ENCODE results near the gene SLAIN1.

Gene SLAIN1

DNA sequence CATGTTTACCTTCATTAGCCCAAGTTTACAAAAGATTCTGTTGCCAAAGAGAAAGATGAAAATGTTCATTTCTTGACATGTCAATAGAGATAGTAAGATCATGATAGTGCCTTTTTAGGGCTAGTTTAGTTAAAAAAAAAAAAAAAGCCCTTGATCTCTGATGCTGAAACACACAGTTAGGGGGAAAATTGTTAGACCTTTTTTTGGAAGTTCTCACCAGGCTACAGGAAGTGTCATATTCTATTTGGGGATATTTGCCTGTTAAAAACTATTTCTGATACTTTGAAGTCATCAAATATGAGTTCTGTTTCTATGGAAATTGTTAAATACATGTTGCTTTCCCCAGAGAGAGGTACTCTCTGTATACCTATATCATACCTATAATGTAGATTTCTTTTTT lies 21.6 kb downstream of the SLAIN1 start:
- no peak overlapping the region for H3K27ac ChIP-seq (ENCODE audit: low read length, poor library complexity, severe bottlenecking)
- H3K9me3 ChIP-seq (ENCODE audit: control insufficient read depth, low read length) = no peaks in the 10 kb centered on the region
- H3K4me3 ChIP-seq (ENCODE audit: insufficient read depth in 1 of 2, low read depth in 1 of 2, low read length in 2 of 2) = no peak overlapping the region
- no peak overlapping the region for H2BK5ac ChIP-seq (ENCODE audit: low read depth, low read length, poor library complexity, severe bottlenecking)
- H3K14ac ChIP-seq (ENCODE audit: low read length in 2 of 2) = no peak overlapping the region
- no peak overlapping the region for H3K9ac ChIP-seq (ENCODE audit: low read length)
- no peak overlapping the region for H2AFZ ChIP-seq (ENCODE audit: low read depth, low read length)
- H3K18ac ChIP-seq (ENCODE audit: low read depth in 1 of 2, low read length in 2 of 2) = no peak overlapping the region
- no peaks in the 10 kb centered on the region for H3K4me1 ChIP-seq (ENCODE audit: control insufficient read depth, insufficient read depth, low read depth, low read length)
- H3K4me2 ChIP-seq (ENCODE audit: low read length, poor library complexity, severe bottlenecking) = no peak overlapping the region
- no peak overlapping the region for H4K8ac ChIP-seq (ENCODE audit: low read length)
- no peak for DNase-seq
- no peak overlapping the region for H3K4ac ChIP-seq (ENCODE audit: low read depth in 1 of 2, low read length in 2 of 2)
- peaks cover 0 to 3% of the 10 kb centered on the region in 2 experiments for H3K27me3 ChIP-seq (ENCODE audit: control insufficient read depth in 1 of 2, insufficient read depth in 1 of 2, low read length in 2 of 2)
- H3K36me3 ChIP-seq (ENCODE audit: control insufficient read depth in 1 of 2, insufficient read depth in 2 of 2, low read depth in 1 of 2, low read length in 2 of 2) = no peaks in the 10 kb centered on the region
- H2AK5ac ChIP-seq (ENCODE audit: low read length, severe bottlenecking) = no peak overlapping the region
- H2BK15ac ChIP-seq (ENCODE audit: low read depth, poor library complexity, severe bottlenecking) = no peak overlapping the region
- H2BK12ac ChIP-seq (ENCODE audit: low read length in 2 of 2) = no peak overlapping the region
- no peak overlapping the region for H2BK120ac ChIP-seq (ENCODE audit: low read depth, low read length)
- no peak overlapping the region for H4K91ac ChIP-seq (ENCODE audit: low read length)
- no peak overlapping the region for H3K23ac ChIP-seq (ENCODE audit: low read length in 2 of 2)
- H3K79me1 ChIP-seq (replicated peaks; ENCODE audit: low read length, poor library complexity, severe bottlenecking) = no peaks in the 10 kb centered on the region

DNA sequence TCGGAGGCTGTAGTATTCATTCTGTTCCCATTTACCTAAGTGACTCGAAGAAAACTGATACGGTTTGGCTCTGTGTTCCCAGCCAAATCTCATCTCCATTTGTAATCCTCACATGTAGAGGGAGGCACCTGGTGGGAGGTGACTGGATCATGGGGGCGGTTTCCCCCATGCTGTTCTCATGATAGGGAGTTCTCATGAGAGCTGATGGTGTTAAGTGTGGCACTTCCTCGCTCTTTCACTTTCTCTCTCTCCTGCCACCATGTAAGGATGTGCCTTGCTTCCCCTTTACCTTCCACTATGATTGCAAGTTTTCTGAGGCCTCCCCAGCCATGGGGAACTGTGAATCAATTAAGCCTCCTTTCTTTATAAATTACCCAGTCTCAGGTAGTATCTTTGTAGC lies 23.5 kb downstream of the SLAIN1 start:
- Histone ChIP-seq H2BK120ac (ENCODE audit: low read depth, low read length) (no peak overlapping the region), H3K18ac (ENCODE audit: low read depth in 1 of 2, low read length in 2 of 2) (no peak overlapping the region), H3K14ac (ENCODE audit: low read length in 2 of 2) (no peak overlapping the region), H3K4me3 (ENCODE audit: insufficient read depth in 1 of 2, low read depth in 1 of 2, low read length in 2 of 2) (no peak overlapping the region), H2AK5ac (ENCODE audit: low read length, severe bottlenecking) (no peak overlapping the region), H2BK12ac (ENCODE audit: low read length in 2 of 2) (no peak overlapping the region), H3K9ac (ENCODE audit: low read length) (no peak overlapping the region), H2BK15ac (ENCODE audit: low read depth, poor library complexity, severe bottlenecking) (no peak overlapping the region), H2AFZ (ENCODE audit: low read depth, low read length) (no peak overlapping the region), H3K23ac (ENCODE audit: low read length in 2 of 2) (no peak overlapping the region), H3K9me3 (ENCODE audit: control insufficient read depth, low read length) (no peaks in the 10 kb centered on the region), H3K4me1 (ENCODE audit: control insufficient read depth, insufficient read depth, low read depth, low read length) (no peaks in the 10 kb centered on the region), H4K91ac (ENCODE audit: low read length) (no peak overlapping the region), H3K27me3 (ENCODE audit: control insufficient read depth in 1 of 2, insufficient read depth in 1 of 2, low read length in 2 of 2) (peaks cover 0 to 3% of the 10 kb centered on the region in 2 experiments), H3K79me1 (replicated peaks; ENCODE audit: low read length, poor library complexity, severe bottlenecking) (no peaks in the 10 kb centered on the region), H3K4ac (ENCODE audit: low read depth in 1 of 2, low read length in 2 of 2) (no peak overlapping the region), H3K36me3 (ENCODE audit: control insufficient read depth in 1 of 2, insufficient read depth in 2 of 2, low read depth in 1 of 2, low read length in 2 of 2) (no peaks in the 10 kb centered on the region), H4K8ac (ENCODE audit: low read length) (no peak overlapping the region), H3K27ac (ENCODE audit: low read length, poor library complexity, severe bottlenecking) (no peak overlapping the region), H3K4me2 (ENCODE audit: low read length, poor library complexity, severe bottlenecking) (no peak overlapping the region), H2BK5ac (ENCODE audit: low read depth, low read length, poor library complexity, severe bottlenecking) (no peak overlapping the region)
- DNase-seq = no peak
- WGBS = 90% methylated on average over 3 of the region's 5 CpGs

DNA sequence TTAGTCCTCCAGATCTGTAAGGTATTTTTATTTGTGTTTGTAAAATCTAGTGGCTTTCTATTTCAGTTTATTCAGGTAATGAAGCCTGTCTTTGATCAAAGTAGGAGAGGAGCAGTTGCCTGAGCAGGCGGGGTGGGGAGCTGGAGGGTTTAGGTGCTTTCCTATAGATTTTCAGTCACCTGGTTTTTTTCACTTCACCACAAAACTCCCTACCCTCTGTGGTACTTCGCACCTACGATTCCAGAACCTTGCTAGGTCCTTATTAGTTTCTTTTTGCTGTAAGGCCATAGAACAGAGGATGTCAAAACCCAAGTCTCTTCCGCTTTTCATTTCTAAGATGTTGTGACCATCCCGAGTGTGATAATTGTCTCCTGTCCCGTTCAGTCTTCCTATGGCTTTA lies 26.6 kb downstream of the SLAIN1 start:
- Histone ChIP-seq H3K9me3 (ENCODE audit: control insufficient read depth, low read length) (no peaks in the 10 kb centered on the region), H2BK120ac (ENCODE audit: low read depth, low read length) (no peak overlapping the region), H3K27ac (ENCODE audit: low read length, poor library complexity, severe bottlenecking) (no peak overlapping the region), H3K4ac (ENCODE audit: low read depth in 1 of 2, low read length in 2 of 2) (no peak overlapping the region), H4K91ac (ENCODE audit: low read length) (no peak overlapping the region), H3K36me3 (ENCODE audit: control insufficient read depth in 1 of 2, insufficient read depth in 2 of 2, low read depth in 1 of 2, low read length in 2 of 2) (no peaks in the 10 kb centered on the region), H2BK5ac (ENCODE audit: low read depth, low read length, poor library complexity, severe bottlenecking) (no peak overlapping the region), H3K4me2 (ENCODE audit: low read length, poor library complexity, severe bottlenecking) (no peak overlapping the region), H3K4me3 (ENCODE audit: insufficient read depth in 1 of 2, low read depth in 1 of 2, low read length in 2 of 2) (no peak overlapping the region), H3K14ac (ENCODE audit: low read length in 2 of 2) (no peak overlapping the region), H3K27me3 (ENCODE audit: control insufficient read depth in 1 of 2, insufficient read depth in 1 of 2, low read length in 2 of 2) (peaks cover 0 to 3% of the 10 kb centered on the region in 2 experiments), H2AK5ac (ENCODE audit: low read length, severe bottlenecking) (no peak overlapping the region), H3K79me1 (replicated peaks; ENCODE audit: low read length, poor library complexity, severe bottlenecking) (no peaks in the 10 kb centered on the region), H2BK15ac (ENCODE audit: low read depth, poor library complexity, severe bottlenecking) (no peak overlapping the region), H3K18ac (ENCODE audit: low read depth in 1 of 2, low read length in 2 of 2) (no peak overlapping the region), H2AFZ (ENCODE audit: low read depth, low read length) (no peak overlapping the region), H3K4me1 (ENCODE audit: control insufficient read depth, insufficient read depth, low read depth, low read length) (no peaks in the 10 kb centered on the region), H4K8ac (ENCODE audit: low read length) (no peak overlapping the region), H2BK12ac (ENCODE audit: low read length in 2 of 2) (no peak overlapping the region), H3K23ac (ENCODE audit: low read length in 2 of 2) (no peak overlapping the region), H3K9ac (ENCODE audit: low read length) (no peak overlapping the region)
- DNase-seq = no peak
- WGBS = 84% methylated on average over 5 of the region's 6 CpGs

DNA sequence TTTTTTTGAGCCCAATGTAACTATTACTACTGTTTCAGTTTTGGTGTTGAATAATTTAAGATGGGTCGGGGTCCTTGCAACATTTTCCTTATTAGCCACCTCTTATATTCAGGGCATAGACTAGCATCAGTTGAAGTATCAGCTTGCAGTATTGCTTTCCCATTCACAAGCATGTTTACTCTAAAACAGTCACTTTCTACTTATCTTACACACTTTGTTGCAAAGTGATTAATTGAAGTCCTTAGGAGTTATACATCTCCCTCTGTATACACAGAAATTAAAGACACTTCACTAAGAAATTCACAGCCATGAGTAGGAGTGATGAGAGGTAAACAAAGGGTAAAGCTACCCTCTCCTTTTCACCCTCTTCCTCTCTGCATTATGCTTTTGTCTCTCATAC lies 27.6 kb downstream of the SLAIN1 start:
- no peak overlapping the region for H3K18ac ChIP-seq (ENCODE audit: low read depth in 1 of 2, low read length in 2 of 2)
- WGBS = no CpG with 5 or more reads among the region's 1 CpG
- H3K9me3 ChIP-seq (ENCODE audit: control insufficient read depth, low read length) = no peaks in the 10 kb centered on the region
- H2AFZ ChIP-seq (ENCODE audit: low read depth, low read length) = no peak overlapping the region
- H2BK120ac ChIP-seq (ENCODE audit: low read depth, low read length) = no peak overlapping the region
- H3K4me2 ChIP-seq (ENCODE audit: low read length, poor library complexity, severe bottlenecking) = no peak overlapping the region
- H3K36me3 ChIP-seq (ENCODE audit: control insufficient read depth in 1 of 2, insufficient read depth in 2 of 2, low read depth in 1 of 2, low read length in 2 of 2) = no peaks in the 10 kb centered on the region
- H4K8ac ChIP-seq (ENCODE audit: low read length) = no peak overlapping the region
- DNase-seq = no peak
- no peaks in the 10 kb centered on the region for H3K79me1 ChIP-seq (replicated peaks; ENCODE audit: low read length, poor library complexity, severe bottlenecking)
- no peak overlapping the region for H2AK5ac ChIP-seq (ENCODE audit: low read length, severe bottlenecking)
- no peak overlapping the region for H3K23ac ChIP-seq (ENCODE audit: low read length in 2 of 2)
- no peak overlapping the region for H3K14ac ChIP-seq (ENCODE audit: low read length in 2 of 2)
- H3K27me3 ChIP-seq (ENCODE audit: control insufficient read depth in 1 of 2, insufficient read depth in 1 of 2, low read length in 2 of 2) = peaks cover 0 to 3% of the 10 kb centered on the region in 2 experiments
- H2BK15ac ChIP-seq (ENCODE audit: low read depth, poor library complexity, severe bottlenecking) = no peak overlapping the region
- no peak overlapping the region for H4K91ac ChIP-seq (ENCODE audit: low read length)
- H3K4ac ChIP-seq (ENCODE audit: low read depth in 1 of 2, low read length in 2 of 2) = no peak overlapping the region
- no peak overlapping the region for H2BK12ac ChIP-seq (ENCODE audit: low read length in 2 of 2)
- no peak overlapping the region for H3K9ac ChIP-seq (ENCODE audit: low read length)
- H3K27ac ChIP-seq (ENCODE audit: low read length, poor library complexity, severe bottlenecking) = no peak overlapping the region
- H3K4me3 ChIP-seq (ENCODE audit: insufficient read depth in 1 of 2, low read depth in 1 of 2, low read length in 2 of 2) = no peak overlapping the region
- no peaks in the 10 kb centered on the region for H3K4me1 ChIP-seq (ENCODE audit: control insufficient read depth, insufficient read depth, low read depth, low read length)
- H2BK5ac ChIP-seq (ENCODE audit: low read depth, low read length, poor library complexity, severe bottlenecking) = no peak overlapping the region
